Gastroesophageal sphincter (tissue), 4 donors: ENCODE results near the gene ZNF839. TPM values are rescaled to one million over a fixed set of nuclear protein-coding genes. Genes with fewer than 3 reads are reported as not detected.
"Not testable (repeated sequence)": the region's sequence is repeated elsewhere in the genome, so short reads cannot be mapped to it uniquely, and the experiment has no call there.

Experiments
- ATAC-seq: fragments of 150-250 bp; one replicate; pipeline ENCODE4 v1.9.1; 2016; ENCODE audit warnings: mild to moderate bottlenecking, moderate library complexity
- H3K27ac ChIP-seq, 4 donors: fragments of 200-600 bp; sonication (generic) in 3 of 4; 1 replicate in 3 of 4; 2 replicates in 1 of 4; pipeline ENCODE4 v1.5.1; 2016 to 2019
- H3K27me3 ChIP-seq: fragments of 200-600 bp; sonication (generic); one replicate; pipeline ENCODE4 v1.5.1; 2019
- H3K36me3 ChIP-seq, 2 donors: fragments of 200-600 bp; sonication (generic); one replicate each; pipeline ENCODE4 v1.5.1; 2019; ENCODE audit warnings: control low read depth in 1 of 2
- H3K4me1 ChIP-seq, 3 donors: fragments of 200-600 bp; sonication (generic); 1 replicate in 2 of 3; 2 replicates in 1 of 3; pipeline ENCODE4 v1.5.1; 2016 to 2019; ENCODE audit warnings: control low read depth in 2 of 3
- H3K4me3 ChIP-seq, 2 donors: fragments of 200-600 bp; sonication (generic); one replicate each; pipeline ENCODE4 v1.5.1; 2019; ENCODE audit warnings: mild to moderate bottlenecking in 1 of 2, moderate library complexity in 1 of 2
- H3K9me3 ChIP-seq, 3 donors: fragments of 200-600 bp; sonication (generic); one replicate each; pipeline ENCODE4 v1.5.1; 2017 to 2019; ENCODE audit warnings: control low read depth in 2 of 3
- EP300 ChIP-seq: sonication (generic); formaldehyde crosslinking; IDR thresholded peaks from one replicate; pipeline ENCODE4 v1.6.1; 2017; ENCODE audit warnings: antibody characterized with exemption, mild to moderate bottlenecking
- POLR2A ChIP-seq, 2 donors: fragments of 450-650 bp; IDR thresholded peaks; one replicate each; pipeline ENCODE4 v1.6.1; 2017; ENCODE audit warnings: antibody characterized with exemption in 2 of 2, mild to moderate bottlenecking in 2 of 2, moderate library complexity in 1 of 2
- POLR2AphosphoS5 ChIP-seq: sonication (generic); formaldehyde crosslinking; IDR thresholded peaks from one replicate; pipeline ENCODE4 v1.6.1; 2017; ENCODE audit warnings: antibody characterized with exemption
- WGBS, 2 donors: methylation state at CpG; one replicate each; pipeline ENCODE4 v1.1.5; 2018; ENCODE audit warnings: low coverage in 1 of 2; 5-methylcytosine and 5-hydroxymethylcytosine counted together
- total RNA-seq, 4 donors: library from RNA; depleted of rRNA; stranded (reverse); fragments of >200 nt; gene quantifications; one replicate each; pipeline ENCODE4 v1.1.0, GENCODE V29; 2016
- TF ChIP-seq, protein P1 (sequence below), 4 experiments: fragments of 200-600 bp in 2 of 4; fragments of 450-650 bp in 2 of 4; sonication (generic) in 1 of 4; IDR thresholded peaks; one replicate each; pipeline ENCODE4 v1.5.1; 2017 to 2019; ENCODE audit warnings: antibody characterized with exemption in 4 of 4, mild to moderate bottlenecking in 2 of 4, moderate library complexity in 2 of 4

Gene ZNF839
- total RNA-seq, 4 donors from 2014 or later, result 6.5 to 10.1 (median 8.4) TPM

DNA sequence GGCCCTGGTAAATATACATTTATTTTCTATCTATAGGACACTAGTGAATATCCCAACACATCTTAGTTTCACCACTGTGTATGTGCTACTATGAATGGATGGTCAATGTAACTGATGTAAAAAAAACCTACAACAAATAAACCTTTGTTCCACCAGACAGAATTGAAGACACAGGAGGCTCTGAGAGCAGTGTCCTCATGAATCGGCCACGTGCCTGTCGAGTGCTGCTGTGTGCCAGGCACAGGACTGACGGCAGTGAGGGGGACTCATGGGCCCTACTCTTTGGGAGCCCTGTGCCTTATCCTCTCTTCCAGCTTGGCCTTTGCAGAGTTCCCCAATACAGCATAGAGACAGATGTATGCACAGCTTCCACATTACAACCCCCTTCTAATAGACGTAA, 24.9 kb downstream of the ZNF839 start:
- no peak overlapping the region for H3K4me3 ChIP-seq
- H3K27me3 ChIP-seq, result no peaks in the 10 kb centered on the region
- 71 to 83% methylated on average over 5 of the region's 5 CpGs for WGBS, 2 donors
- TF ChIP-seq, protein P1, sequence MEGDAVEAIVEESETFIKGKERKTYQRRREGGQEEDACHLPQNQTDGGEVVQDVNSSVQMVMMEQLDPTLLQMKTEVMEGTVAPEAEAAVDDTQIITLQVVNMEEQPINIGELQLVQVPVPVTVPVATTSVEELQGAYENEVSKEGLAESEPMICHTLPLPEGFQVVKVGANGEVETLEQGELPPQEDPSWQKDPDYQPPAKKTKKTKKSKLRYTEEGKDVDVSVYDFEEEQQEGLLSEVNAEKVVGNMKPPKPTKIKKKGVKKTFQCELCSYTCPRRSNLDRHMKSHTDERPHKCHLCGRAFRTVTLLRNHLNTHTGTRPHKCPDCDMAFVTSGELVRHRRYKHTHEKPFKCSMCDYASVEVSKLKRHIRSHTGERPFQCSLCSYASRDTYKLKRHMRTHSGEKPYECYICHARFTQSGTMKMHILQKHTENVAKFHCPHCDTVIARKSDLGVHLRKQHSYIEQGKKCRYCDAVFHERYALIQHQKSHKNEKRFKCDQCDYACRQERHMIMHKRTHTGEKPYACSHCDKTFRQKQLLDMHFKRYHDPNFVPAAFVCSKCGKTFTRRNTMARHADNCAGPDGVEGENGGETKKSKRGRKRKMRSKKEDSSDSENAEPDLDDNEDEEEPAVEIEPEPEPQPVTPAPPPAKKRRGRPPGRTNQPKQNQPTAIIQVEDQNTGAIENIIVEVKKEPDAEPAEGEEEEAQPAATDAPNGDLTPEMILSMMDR (IDR thresholded peaks at IDR 0.05), result no peak
- no peak for TF ChIP-seq EP300
- TF ChIP-seq POLR2AphosphoS5, result no peak
- TF ChIP-seq POLR2A (IDR thresholded peaks at IDR 0.05), result no peak
- no peaks in the 10 kb centered on the region for H3K4me1 ChIP-seq
- H3K9me3 ChIP-seq, result no peaks in the 10 kb centered on the region
- ATAC-seq, result no peak
- H3K36me3 ChIP-seq, result peaks cover 0 to 100% of the 10 kb centered on the region in 2 donors
- H3K27ac ChIP-seq, result no peak overlapping the region

DNA sequence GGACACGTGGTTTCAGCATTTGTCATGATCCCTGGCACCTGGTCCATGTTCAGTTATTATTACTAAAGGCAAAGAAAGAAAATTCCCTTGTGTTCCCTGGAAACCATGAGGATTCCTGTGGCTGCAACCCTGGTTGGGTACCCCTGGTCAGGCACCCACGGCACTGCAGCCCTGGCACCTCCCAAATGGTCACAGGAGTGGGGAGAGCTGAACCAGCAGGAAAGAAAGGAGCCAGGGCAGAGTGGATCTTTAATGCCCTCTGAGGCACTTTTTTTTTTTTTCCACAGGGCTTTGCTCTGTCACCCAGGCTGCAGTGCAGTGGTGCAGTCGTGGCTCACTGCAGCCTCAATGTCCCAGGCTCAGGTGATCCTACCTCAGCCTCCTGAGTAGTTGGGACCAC, 25.7 kb downstream of the ZNF839 start:
- Histone ChIP-seq H3K36me3 (peaks cover 0 to 100% of the 10 kb centered on the region in 2 donors), H3K4me1 (no peaks in the 10 kb centered on the region), H3K4me3 (no peak overlapping the region), H3K9me3 (no peaks in the 10 kb centered on the region), H3K27me3 (no peaks in the 10 kb centered on the region), H3K27ac (no peak overlapping the region)
- 40 to 58% methylated on average over 1 to 2 of the region's 3 CpGs for WGBS, 2 donors
- no peak for ATAC-seq
- TF ChIP-seq, protein P1 (IDR thresholded peaks at IDR 0.05), result no peak
- TF ChIP-seq POLR2AphosphoS5, result no peak
- TF ChIP-seq POLR2A (IDR thresholded peaks at IDR 0.05), result no peak
- no peak for TF ChIP-seq EP300

DNA sequence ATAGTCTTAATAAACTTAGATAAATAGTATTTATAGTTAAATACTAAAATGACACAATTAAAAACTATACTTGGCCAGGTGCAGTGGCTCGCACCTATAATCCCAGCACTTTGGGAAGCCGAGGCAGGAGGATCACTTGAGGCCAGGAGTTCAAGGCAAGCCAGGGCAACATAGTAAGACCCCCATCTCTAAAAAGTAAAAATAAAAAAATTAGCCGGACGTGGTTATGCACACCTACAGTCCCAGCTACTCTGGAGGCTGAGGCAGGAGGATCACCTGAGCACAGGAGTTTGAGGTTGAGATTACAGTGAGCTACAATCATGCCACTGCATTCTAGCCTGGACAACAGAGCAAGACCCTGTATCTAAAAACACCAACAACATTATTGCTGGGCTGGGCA, 27.1 kb downstream of the ZNF839 start:
- WGBS, 2 donors, result 83 to 100% methylated on average over 4 of the region's 4 CpGs
- Histone ChIP-seq H3K4me1 (no peaks in the 10 kb centered on the region), H3K36me3 (peaks cover 0 to 97% of the 10 kb centered on the region in 2 donors), H3K27me3 (no peaks in the 10 kb centered on the region), H3K4me3 (no peak overlapping the region), H3K27ac (no peak overlapping the region), H3K9me3 (no peaks in the 10 kb centered on the region)
- TF ChIP-seq EP300 (no peak), POLR2A (IDR thresholded peaks at IDR 0.05) (no peak), POLR2AphosphoS5 (no peak)
- TF ChIP-seq, protein P1 (IDR thresholded peaks at IDR 0.05), result no peak
- ATAC-seq, result no peak

DNA sequence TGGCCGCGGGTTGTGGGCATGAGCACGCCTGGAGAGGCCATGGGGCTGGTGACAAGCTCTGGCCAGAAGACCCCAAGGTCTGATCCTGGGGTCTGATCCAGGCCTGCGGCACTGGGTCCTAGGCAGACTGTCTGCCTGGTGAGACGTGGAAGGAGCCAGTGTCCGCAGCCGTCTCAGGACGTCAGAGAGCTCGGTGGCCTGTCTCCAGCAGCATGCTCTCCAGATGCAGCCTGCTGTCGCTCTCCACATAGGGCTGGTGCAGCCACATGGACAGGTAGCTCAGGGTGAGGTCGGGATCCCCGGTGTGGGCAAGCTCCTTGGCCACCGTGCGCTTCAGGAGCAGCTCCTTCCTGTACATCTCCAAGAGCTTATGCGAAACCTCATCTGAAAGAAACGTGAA, 28.8 kb downstream of the ZNF839 start:
- ATAC-seq, result no peak
- H3K4me1 ChIP-seq, result no peaks in the 10 kb centered on the region
- H3K4me3 ChIP-seq, result no peak overlapping the region
- TF ChIP-seq, protein P1 (IDR thresholded peaks at IDR 0.05), result no peak
- no peak for TF ChIP-seq EP300
- TF ChIP-seq POLR2A (IDR thresholded peaks at IDR 0.05), result no peak
- TF ChIP-seq POLR2AphosphoS5, result no peak
- no peaks in the 10 kb centered on the region for H3K9me3 ChIP-seq
- H3K27me3 ChIP-seq, result no peaks in the 10 kb centered on the region
- no peak overlapping the region for H3K27ac ChIP-seq
- peaks cover 0 to 97% of the 10 kb centered on the region in 2 donors for H3K36me3 ChIP-seq
- 50 to 78% methylated on average over 1 to 5 of the region's 16 CpGs for WGBS, 2 donors

DNA sequence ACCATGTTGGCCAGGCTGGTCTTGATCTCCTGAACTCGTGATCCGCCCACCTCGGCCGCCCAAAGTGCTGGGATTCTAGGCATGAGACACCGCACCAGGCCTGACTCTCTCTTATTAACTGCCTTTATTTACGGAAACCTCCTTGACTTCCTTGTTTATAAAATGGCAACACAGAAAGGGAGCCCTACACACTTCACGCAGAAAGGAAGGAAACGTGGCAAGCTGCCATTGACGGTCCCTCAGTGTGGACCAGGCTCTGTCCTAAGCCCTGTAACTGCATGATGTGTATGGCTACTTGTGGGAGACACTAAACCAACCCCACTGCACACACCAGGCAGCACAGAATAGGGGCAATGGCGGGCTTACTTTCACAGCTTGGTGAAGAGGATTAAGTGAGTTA, 31.5 kb downstream of the ZNF839 start:
- peaks cover 0 to 97% of the 10 kb centered on the region in 2 donors for H3K36me3 ChIP-seq
- ATAC-seq, result no peak
- TF ChIP-seq POLR2A (IDR thresholded peaks at IDR 0.05) (no peak), EP300 (no peak), POLR2AphosphoS5 (no peak)
- TF ChIP-seq, protein P1 (IDR thresholded peaks at IDR 0.05), result no peak
- H3K27ac ChIP-seq, result peak overlapping the region in 3 of 4 donors; percentile 9 to 41 (median 26)
- H3K9me3 ChIP-seq, result no peaks in the 10 kb centered on the region
- 82% methylated on average over 5 of the region's 10 CpGs; no CpG with 5 or more reads in 1 of the 2 donors for WGBS, 2 donors
- H3K27me3 ChIP-seq, result no peaks in the 10 kb centered on the region
- no peak overlapping the region for H3K4me3 ChIP-seq
- H3K4me1 ChIP-seq, result no peaks in the 10 kb centered on the region

DNA sequence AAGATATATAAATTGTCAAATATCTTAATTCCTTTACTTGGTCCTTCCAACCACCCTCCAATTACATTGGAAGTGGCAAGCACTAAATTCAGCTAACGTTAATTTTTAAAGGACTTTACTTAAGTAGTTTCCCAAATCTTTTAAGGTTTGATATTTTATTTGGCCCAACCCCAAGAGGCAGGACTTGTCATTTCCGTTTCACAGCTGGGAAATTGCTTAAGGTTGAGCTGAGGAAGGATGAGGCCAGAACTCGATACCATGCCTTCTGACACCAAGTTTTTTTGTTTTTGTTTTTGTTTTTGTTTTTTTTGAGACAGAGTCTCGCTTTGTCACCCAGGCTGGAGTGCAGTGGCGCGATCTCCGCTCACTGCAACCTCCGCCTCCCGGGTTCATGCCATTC, 32.0 kb downstream of the ZNF839 start:
- Histone ChIP-seq H3K27ac (peak overlapping the region in 2 of 4 donors; percentile 9 to 26), H3K36me3 (peaks cover 0 to 97% of the 10 kb centered on the region in 2 donors)
- not testable (repeated sequence) for H3K4me3 ChIP-seq, H3K4me1 ChIP-seq, ATAC-seq, H3K27me3 ChIP-seq, H3K9me3 ChIP-seq
- WGBS, 2 donors, result 79 to 81% methylated on average over 6 to 8 of the region's 9 CpGs
